Measurements from ENCODE around the gene ANOS1. TPM values are rescaled to one million over a fixed set of nuclear protein-coding genes. Genes with fewer than 3 reads are reported as not detected.

ANOS1 gene
- total RNA-seq, 5 donors from 2014 or later (not counting 1 experiment from before 2014, with no cell fraction given) = 0.10 to 0.13 (median 0.12) TPM; not detected in 2

DNA sequence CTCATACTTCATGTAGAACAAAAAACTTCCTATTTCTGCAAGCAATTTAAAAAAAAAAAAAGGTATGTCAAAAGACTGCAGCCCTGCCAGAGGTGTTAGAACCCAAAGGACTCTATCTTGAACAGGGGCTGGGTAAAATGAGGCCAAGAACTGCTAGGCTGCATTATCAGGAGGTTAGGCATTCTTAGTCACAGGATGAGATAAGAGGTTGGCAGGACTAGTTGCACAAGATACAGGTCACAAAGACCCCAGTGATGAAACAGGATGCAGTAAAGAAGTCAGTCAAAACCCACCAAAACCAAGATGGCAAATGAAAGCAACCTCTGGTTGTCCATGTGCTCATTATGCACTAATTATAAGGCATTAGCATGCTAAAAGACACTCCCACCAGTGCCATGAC is 104.1 kb downstream of the ANOS1 start:
- Histone ChIP-seq H3K4me1 (ENCODE audit: control insufficient read depth in 1 of 2, extremely low read depth in 1 of 2, insufficient read depth in 2 of 2, low read length in 2 of 2) (no peaks in the 10 kb centered on the region), H3K4me3 (ENCODE audit: control insufficient read depth in 1 of 2, extremely low read depth in 1 of 2, low read length in 1 of 2) (no peak overlapping the region), H3K27me3 (replicated peaks in 1 of 2; ENCODE audit: control insufficient read depth in 2 of 2, extremely low read depth in 1 of 2, insufficient read depth in 2 of 2, low read length in 1 of 2) (no peaks in the 10 kb centered on the region), H3K9me3 (no peaks in the 10 kb centered on the region), H3K36me3 (ENCODE audit: control insufficient read depth in 2 of 2, extremely low read depth in 1 of 2, insufficient read depth in 1 of 2, low read length in 1 of 2) (no peaks in the 10 kb centered on the region), H3K27ac (ENCODE audit: low read length) (no peak overlapping the region)
- H3K27ac Mint-ChIP-seq = no peak overlapping the region
- DNase-seq (no peak), ATAC-seq (replicated peaks in 1 of 4) (no peak)
- peaks cover 2 to 10% (median 3%) of the 10 kb centered on the region in 3 donors for H3K9me3 Mint-ChIP-seq
- H3K27me3 Mint-ChIP-seq = no peaks in the 10 kb centered on the region
- CTCF ChIA-PET = no interaction called here
- no peak overlapping the region for H3K4me3 Mint-ChIP-seq
- no peaks in the 10 kb centered on the region for H3K4me1 Mint-ChIP-seq
- H3K36me3 Mint-ChIP-seq = no peaks in the 10 kb centered on the region
- POLR2A ChIA-PET = no interaction called here

GRCh38 chrX:8607326-8607725 is 124.6 kb downstream of the ANOS1 start:
- H3K9me3 ChIP-seq = no peaks in the 10 kb centered on the region
- H3K4me1 ChIP-seq (ENCODE audit: control insufficient read depth in 1 of 2, extremely low read depth in 1 of 2, insufficient read depth in 2 of 2, low read length in 2 of 2) = no peaks in the 10 kb centered on the region
- no peaks in the 10 kb centered on the region for H3K36me3 ChIP-seq (ENCODE audit: control insufficient read depth in 2 of 2, extremely low read depth in 1 of 2, insufficient read depth in 1 of 2, low read length in 1 of 2)
- no peak overlapping the region for H3K4me3 Mint-ChIP-seq
- DNase-seq = no peak
- H3K4me3 ChIP-seq (ENCODE audit: control insufficient read depth in 1 of 2, extremely low read depth in 1 of 2, low read length in 1 of 2) = no peak overlapping the region
- no peaks in the 10 kb centered on the region for H3K27me3 Mint-ChIP-seq
- H3K9me3 Mint-ChIP-seq = peaks cover 3 to 10% (median 6%) of the 10 kb centered on the region in 3 donors
- no peak overlapping the region for H3K27ac ChIP-seq (ENCODE audit: low read length)
- no peaks in the 10 kb centered on the region for H3K36me3 Mint-ChIP-seq
- H3K27ac Mint-ChIP-seq = no peak overlapping the region
- H3K27me3 ChIP-seq (replicated peaks in 1 of 2; ENCODE audit: control insufficient read depth in 2 of 2, extremely low read depth in 1 of 2, insufficient read depth in 2 of 2, low read length in 1 of 2) = no peaks in the 10 kb centered on the region
- ATAC-seq (replicated peaks in 1 of 4) = no peak
- H3K4me1 Mint-ChIP-seq = no peaks in the 10 kb centered on the region
- ChIA-PET POLR2A (no interaction called here), CTCF (no interaction called here)
- no CpG with 5 or more reads among the region's 2 CpGs for WGBS (ENCODE audit: insufficient coverage)

DNA sequence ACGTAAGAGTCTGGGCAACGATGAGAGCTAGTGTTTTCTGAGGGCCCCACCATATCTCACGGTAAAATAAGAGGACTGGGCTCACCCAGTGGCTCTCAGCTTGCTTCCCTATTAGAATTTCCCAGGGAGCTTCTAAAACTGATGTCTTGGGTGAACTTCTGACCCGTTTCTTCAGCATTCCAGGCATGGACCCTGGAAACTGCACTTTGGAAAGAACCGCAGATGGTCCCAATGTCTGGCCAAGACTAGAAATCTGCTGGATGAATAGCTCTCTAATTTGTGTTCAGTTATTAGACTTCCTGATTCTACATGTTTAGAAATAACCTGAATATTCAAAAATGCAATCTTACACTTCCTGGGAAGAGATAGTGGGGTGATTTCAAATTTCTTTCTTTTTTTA is 127.8 kb downstream of the ANOS1 start:
- DNase-seq (no peak), ATAC-seq (replicated peaks in 1 of 4) (no peak)
- Histone ChIP-seq H3K4me3 (ENCODE audit: control insufficient read depth in 1 of 2, extremely low read depth in 1 of 2, low read length in 1 of 2) (no peak overlapping the region), H3K4me1 (ENCODE audit: control insufficient read depth in 1 of 2, extremely low read depth in 1 of 2, insufficient read depth in 2 of 2, low read length in 2 of 2) (no peaks in the 10 kb centered on the region), H3K27me3 (replicated peaks in 1 of 2; ENCODE audit: control insufficient read depth in 2 of 2, extremely low read depth in 1 of 2, insufficient read depth in 2 of 2, low read length in 1 of 2) (no peaks in the 10 kb centered on the region), H3K27ac (ENCODE audit: low read length) (no peak overlapping the region), H3K36me3 (ENCODE audit: control insufficient read depth in 2 of 2, extremely low read depth in 1 of 2, insufficient read depth in 1 of 2, low read length in 1 of 2) (no peaks in the 10 kb centered on the region), H3K9me3 (no peaks in the 10 kb centered on the region)
- Mint-ChIP-seq H3K9me3 (peaks cover 0 to 11% (median 7%) of the 10 kb centered on the region in 3 donors), H3K4me3 (no peak overlapping the region), H3K27me3 (no peaks in the 10 kb centered on the region), H3K36me3 (no peaks in the 10 kb centered on the region), H3K27ac (no peak overlapping the region), H3K4me1 (no peaks in the 10 kb centered on the region)
- 80% methylated on average over 1 of the region's 5 CpGs for WGBS (ENCODE audit: insufficient coverage)
- POLR2A ChIA-PET = no interaction called here
- CTCF ChIA-PET = no interaction called here

DNA sequence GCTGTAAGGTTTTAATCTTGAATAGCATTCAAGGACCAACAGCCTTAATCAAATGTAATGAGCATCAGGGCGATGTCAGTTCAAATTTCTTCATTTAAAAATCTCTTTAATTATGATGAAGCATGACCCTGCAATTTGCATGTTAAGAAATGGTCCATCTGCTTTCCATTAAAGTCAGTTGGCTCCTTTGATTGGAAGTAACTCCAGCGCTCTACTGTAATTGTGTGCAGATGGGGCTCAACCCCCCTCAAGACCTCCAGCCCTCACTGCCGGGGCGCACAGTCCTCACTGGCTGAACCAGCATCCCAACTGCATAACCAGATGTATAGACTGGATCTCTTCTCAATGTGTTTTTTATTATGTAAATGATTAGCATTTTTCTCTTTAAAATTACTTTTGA is 140.4 kb downstream of the ANOS1 start:
- H3K27me3 ChIP-seq (replicated peaks in 1 of 2; ENCODE audit: control insufficient read depth in 2 of 2, extremely low read depth in 1 of 2, insufficient read depth in 2 of 2, low read length in 1 of 2) = no peaks in the 10 kb centered on the region
- H3K36me3 ChIP-seq (ENCODE audit: control insufficient read depth in 2 of 2, extremely low read depth in 1 of 2, insufficient read depth in 1 of 2, low read length in 1 of 2) = no peaks in the 10 kb centered on the region
- Mint-ChIP-seq H3K36me3 (no peaks in the 10 kb centered on the region), H3K27ac (no peak overlapping the region), H3K4me3 (no peak overlapping the region), H3K4me1 (no peaks in the 10 kb centered on the region), H3K9me3 (peaks cover 0 to 3% (median 2%) of the 10 kb centered on the region in 3 donors), H3K27me3 (peaks cover 0 to 3% of the 10 kb centered on the region in 2 donors)
- ATAC-seq (replicated peaks in 1 of 4) (no peak), DNase-seq (no peak)
- no CpG with 5 or more reads among the region's 4 CpGs for WGBS (ENCODE audit: insufficient coverage)
- H3K9me3 ChIP-seq = no peaks in the 10 kb centered on the region
- no peak overlapping the region for H3K4me3 ChIP-seq (ENCODE audit: control insufficient read depth in 1 of 2, extremely low read depth in 1 of 2, low read length in 1 of 2)
- no peak overlapping the region for H3K27ac ChIP-seq (ENCODE audit: low read length)
- no peaks in the 10 kb centered on the region for H3K4me1 ChIP-seq (ENCODE audit: control insufficient read depth in 1 of 2, extremely low read depth in 1 of 2, insufficient read depth in 2 of 2, low read length in 2 of 2)
- ChIA-PET CTCF (no interaction called here), POLR2A (no interaction called here)

GRCh38 chrX:8586953-8587352 is 145.0 kb downstream of the ANOS1 start:
- DNase-seq = no peak
- no peaks in the 10 kb centered on the region for H3K27me3 Mint-ChIP-seq
- Histone ChIP-seq H3K36me3 (ENCODE audit: control insufficient read depth in 2 of 2, extremely low read depth in 1 of 2, insufficient read depth in 1 of 2, low read length in 1 of 2) (no peaks in the 10 kb centered on the region), H3K4me1 (ENCODE audit: control insufficient read depth in 1 of 2, extremely low read depth in 1 of 2, insufficient read depth in 2 of 2, low read length in 2 of 2) (no peaks in the 10 kb centered on the region), H3K4me3 (ENCODE audit: control insufficient read depth in 1 of 2, extremely low read depth in 1 of 2, low read length in 1 of 2) (no peak overlapping the region), H3K27ac (ENCODE audit: low read length) (no peak overlapping the region), H3K27me3 (replicated peaks in 1 of 2; ENCODE audit: control insufficient read depth in 2 of 2, extremely low read depth in 1 of 2, insufficient read depth in 2 of 2, low read length in 1 of 2) (no peaks in the 10 kb centered on the region), H3K9me3 (no peaks in the 10 kb centered on the region)
- no peaks in the 10 kb centered on the region for H3K4me1 Mint-ChIP-seq
- H3K4me3 Mint-ChIP-seq = no peak overlapping the region
- no peak for ATAC-seq (replicated peaks in 1 of 4)
- CTCF ChIA-PET = interaction anchor here in 1 of 2 donors (0.7 kb wide), 1 partner anchor 17 kb away, joined by 3 read pairs; no protein-coding TSS in a partner anchor
- H3K9me3 Mint-ChIP-seq = peaks cover 0 to 2% (median 0%) of the 10 kb centered on the region in 3 donors
- H3K27ac Mint-ChIP-seq = no peak overlapping the region
- H3K36me3 Mint-ChIP-seq = no peaks in the 10 kb centered on the region
- POLR2A ChIA-PET = no interaction called here

DNA sequence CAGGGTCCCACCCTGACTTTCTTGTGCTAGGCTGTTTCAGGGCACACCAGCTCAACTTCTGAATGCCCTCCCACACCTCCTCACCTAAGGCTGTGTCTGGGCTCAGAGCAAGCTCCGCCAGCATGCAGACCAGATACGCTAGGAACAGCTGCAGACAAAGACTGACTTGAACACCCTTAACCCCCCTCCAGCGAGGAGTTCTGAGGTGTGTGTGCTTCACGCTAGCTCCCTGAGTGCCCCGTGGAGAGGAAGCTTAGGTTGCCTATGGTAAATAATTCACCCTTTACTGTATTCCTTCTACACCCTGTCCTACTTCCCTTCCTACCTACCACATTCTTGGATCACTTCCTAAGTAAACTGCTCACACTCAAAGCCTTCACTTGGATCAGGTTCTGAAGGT is 152.3 kb downstream of the ANOS1 start:
- H3K27me3 Mint-ChIP-seq = no peaks in the 10 kb centered on the region
- POLR2A ChIA-PET = no interaction called here
- no CpG with 5 or more reads among the region's 5 CpGs for WGBS (ENCODE audit: insufficient coverage)

GRCh38 chrX:8576821-8577220 is 155.1 kb downstream of the ANOS1 start:
- H3K4me3 ChIP-seq (ENCODE audit: control insufficient read depth in 1 of 2, extremely low read depth in 1 of 2, low read length in 1 of 2) = no peak overlapping the region
- no peaks in the 10 kb centered on the region for H3K36me3 Mint-ChIP-seq
- no CpG with 5 or more reads among the region's 3 CpGs for WGBS (ENCODE audit: insufficient coverage)
- no peaks in the 10 kb centered on the region for H3K4me1 Mint-ChIP-seq
- H3K9me3 Mint-ChIP-seq = peaks cover 0 to 10% (median 0%) of the 10 kb centered on the region in 3 donors
- no peaks in the 10 kb centered on the region for H3K27me3 Mint-ChIP-seq
- H3K27me3 ChIP-seq (replicated peaks in 1 of 2; ENCODE audit: control insufficient read depth in 2 of 2, extremely low read depth in 1 of 2, insufficient read depth in 2 of 2, low read length in 1 of 2) = no peaks in the 10 kb centered on the region
- no peak for DNase-seq
- no peak overlapping the region for H3K27ac Mint-ChIP-seq
- no peaks in the 10 kb centered on the region for H3K36me3 ChIP-seq (ENCODE audit: control insufficient read depth in 2 of 2, extremely low read depth in 1 of 2, insufficient read depth in 1 of 2, low read length in 1 of 2)
- H3K4me3 Mint-ChIP-seq = no peak overlapping the region
- ChIA-PET CTCF (no interaction called here), POLR2A (interaction anchor here in 1 of 2 donors (0.5 kb wide), 1 partner anchor 193 kb away, joined by 11 read pairs; no protein-coding TSS in a partner anchor)
- H3K27ac ChIP-seq (ENCODE audit: low read length) = no peak overlapping the region
- H3K9me3 ChIP-seq = no peaks in the 10 kb centered on the region
- ATAC-seq (replicated peaks in 1 of 4) = no peak
- H3K4me1 ChIP-seq (ENCODE audit: control insufficient read depth in 1 of 2, extremely low read depth in 1 of 2, insufficient read depth in 2 of 2, low read length in 2 of 2) = no peaks in the 10 kb centered on the region

More for the DNA sequence above, 152.3 kb downstream of the ANOS1 start:
- Mint-ChIP-seq H3K4me1 (no peaks in the 10 kb centered on the region), H3K36me3 (no peaks in the 10 kb centered on the region), H3K4me3 (no peak overlapping the region), H3K9me3 (no peaks in the 10 kb centered on the region), H3K27ac (no peak overlapping the region)
- DNase-seq (no peak), ATAC-seq (replicated peaks in 1 of 4) (no peak)
- H3K27me3 ChIP-seq (replicated peaks in 1 of 2; ENCODE audit: control insufficient read depth in 2 of 2, extremely low read depth in 1 of 2, insufficient read depth in 2 of 2, low read length in 1 of 2) = no peaks in the 10 kb centered on the region
- CTCF ChIA-PET = no interaction called here
- no peaks in the 10 kb centered on the region for H3K9me3 ChIP-seq
- H3K4me1 ChIP-seq (ENCODE audit: control insufficient read depth in 1 of 2, extremely low read depth in 1 of 2, insufficient read depth in 2 of 2, low read length in 2 of 2) = no peaks in the 10 kb centered on the region
- H3K36me3 ChIP-seq (ENCODE audit: control insufficient read depth in 2 of 2, extremely low read depth in 1 of 2, insufficient read depth in 1 of 2, low read length in 1 of 2) = no peaks in the 10 kb centered on the region
- no peak overlapping the region for H3K27ac ChIP-seq (ENCODE audit: low read length)
- H3K4me3 ChIP-seq (ENCODE audit: control insufficient read depth in 1 of 2, extremely low read depth in 1 of 2, low read length in 1 of 2) = no peak overlapping the region
